CD14-positive monocyte (primary cell): ENCODE results near the gene CCDC167. TPM values are rescaled to one million over a fixed set of nuclear protein-coding genes. Genes with fewer than 3 reads are reported as not detected.

ENCODE experiments used
- DNase-seq, 3 donors: peaks; one replicate each; pipeline ENCODE4 v3.0.0-alpha.2; 2011 to 2022
- H2AFZ ChIP-seq: 2 replicates; pipeline ENCODE4 v1.6.0; 2012; ENCODE audit warnings: mild to moderate bottlenecking, low read depth, low read length, inconsistent platforms; ENCODE audit not compliant: insufficient read depth, poor library complexity, severe bottlenecking
- H3K27ac ChIP-seq, 2 donors: 1 replicate in 1 of 2; 2 replicates in 1 of 2; pipeline ENCODE4 v1.5.1; 2012 to 2013; ENCODE audit warnings: low read length in 2 of 2, control low read depth in 1 of 2, inconsistent platforms in 1 of 2, low read depth in 1 of 2, mild to moderate bottlenecking in 1 of 2
- H3K27me3 ChIP-seq, 2 donors: one replicate each; pipeline versions ENCODE4 v1.6.0 to v1.6.1; 2011 to 2013; ENCODE audit warnings: low read length in 2 of 2; ENCODE audit not compliant: control insufficient read depth in 2 of 2, insufficient read depth in 2 of 2
- H3K36me3 ChIP-seq, 2 donors: replicated peaks in 1 of 2; 1 replicate in 1 of 2; 2 replicates in 1 of 2; pipeline versions ENCODE4 v1.5.1 to v1.6.1; 2012 to 2013; ENCODE audit warnings: low read length in 2 of 2, control low read depth in 1 of 2, inconsistent platforms in 1 of 2, mild to moderate bottlenecking in 1 of 2; ENCODE audit not compliant: insufficient read depth in 2 of 2, control insufficient read depth in 1 of 2
- H3K4me1 ChIP-seq, 2 donors: 1 replicate in 1 of 2; 2 replicates in 1 of 2; pipeline versions ENCODE4 v1.5.1 to v1.6.1; 2012 to 2013; ENCODE audit warnings: low read length in 2 of 2, control low read depth in 1 of 2, inconsistent platforms in 1 of 2, mild to moderate bottlenecking in 1 of 2, moderate library complexity in 1 of 2; ENCODE audit not compliant: insufficient read depth in 2 of 2, control insufficient read depth in 1 of 2
- H3K4me2 ChIP-seq: replicated peaks from 2 replicates; pipeline ENCODE3; 2012; ENCODE audit warnings: low read length, moderate library complexity, mild to moderate bottlenecking; ENCODE audit not compliant: poor library complexity, severe bottlenecking; ENCODE audit errors: extremely low read depth
- H3K4me3 ChIP-seq, 3 experiments: fragments of 200-600 bp in 1 of 3; sonication (generic) in 1 of 3; replicated peaks in 1 of 3; 1 replicate in 2 of 3; 2 replicates in 1 of 3; pipeline ENCODE4 v1.5.1; 2011 to 2013; ENCODE audit warnings: low read length in 3 of 3, mild to moderate bottlenecking in 3 of 3, control low read depth in 2 of 3, low read depth in 2 of 3, inconsistent platforms in 1 of 3, moderate library complexity in 1 of 3
- H3K79me2 ChIP-seq: 2 replicates; pipeline ENCODE4 v1.6.0; 2012; ENCODE audit warnings: mild to moderate bottlenecking, control low read depth, inconsistent platforms, low read length, moderate library complexity; ENCODE audit not compliant: insufficient read depth
- H3K9ac ChIP-seq: 2 replicates; pipeline ENCODE4 v1.6.0; 2017; ENCODE audit warnings: low read length, mild to moderate bottlenecking; ENCODE audit not compliant: insufficient read depth, poor library complexity, severe bottlenecking
- H3K9me3 ChIP-seq, 2 donors: replicated peaks in 1 of 2; 1 replicate in 1 of 2; 2 replicates in 1 of 2; pipeline versions ENCODE4 v1.5.1 to v1.6.1; 2012 to 2013; ENCODE audit warnings: low read length in 2 of 2, control low read depth in 1 of 2; ENCODE audit not compliant: control insufficient read depth in 1 of 2, insufficient read depth in 1 of 2
- H4K20me1 ChIP-seq: 2 replicates; pipeline ENCODE4 v1.6.0; 2012; ENCODE audit warnings: mild to moderate bottlenecking, low read length, control low read depth, moderate library complexity; ENCODE audit not compliant: insufficient read depth
- H3K27ac Mint-ChIP-seq, 7 donors: one replicate each; pipeline ENCODE4 v1.8.0; 2020; ENCODE audit warnings: mild to moderate bottlenecking in 7 of 7, mixed read lengths in 7 of 7, moderate library complexity in 6 of 7, inconsistent platforms in 2 of 7
- H3K27me3 Mint-ChIP-seq, 3 donors: one replicate each; pipeline ENCODE4 v1.8.0; 2021 to 2022; ENCODE audit warnings: low read depth in 3 of 3, mild to moderate bottlenecking in 3 of 3, mixed read lengths in 3 of 3, moderate library complexity in 3 of 3, inconsistent platforms in 1 of 3
- H3K36me3 Mint-ChIP-seq, 2 donors: one replicate each; pipeline ENCODE4 v1.8.0; 2020; ENCODE audit warnings: mixed read lengths in 2 of 2, inconsistent platforms in 1 of 2, mild to moderate bottlenecking in 1 of 2
- H3K4me1 Mint-ChIP-seq: one replicate; pipeline ENCODE4 v1.8.0; 2020; ENCODE audit warnings: mild to moderate bottlenecking, mixed read lengths
- H3K4me3 Mint-ChIP-seq, 2 donors: one replicate each; pipeline ENCODE4 v1.8.0; 2020; ENCODE audit warnings: mild to moderate bottlenecking in 2 of 2, mixed read lengths in 2 of 2, moderate library complexity in 1 of 2
- H3K9me3 Mint-ChIP-seq, 7 donors: one replicate each; pipeline ENCODE4 v1.8.0; 2020 to 2022; ENCODE audit warnings: mixed read lengths in 7 of 7, mild to moderate bottlenecking in 6 of 7, moderate library complexity in 6 of 7, inconsistent platforms in 2 of 7
- CTCF ChIP-seq: fragments of 200-600 bp; IDR thresholded peaks from one replicate; pipeline ENCODE4 v1.8.0; 2022; ENCODE audit warnings: antibody characterized with exemption, mild to moderate bottlenecking
- WGBS: methylation state at CpG from one replicate; pipeline ENCODE4 v1.1.5; 2013; ENCODE audit warnings: missing lambda C conversion rate; ENCODE audit not compliant: insufficient coverage; 5-methylcytosine and 5-hydroxymethylcytosine counted together
- intact Hi-C, 2 donors: fragments of 100-400 bp; cut with micrococcal nuclease; formaldehyde crosslinking; loops; one replicate each; pipeline versions ENCODE4 v1.15.0 to v1.15.1; 2023
- polyA plus RNA-seq, 3 donors: library from polyadenylated mRNA; depleted of rRNA in 1 of 3; unstranded in 2 of 3; stranded (reverse) in 1 of 3; fragments of 300-500 nt in 2 of 3; fragments of >200 nt in 1 of 3; fragmentation: Illumina TruSeq in 2 of 3; gene quantifications; 1 replicate in 2 of 3; 2 replicates in 1 of 3; pipeline ENCODE4 v1.2.3, GENCODE V29; 2012 to 2021

CCDC167 gene
- polyA plus RNA-seq, 3 donors, result 12.5 to 22.9 (median 20.7) TPM

- Mint-ChIP-seq H3K9me3 (peaks cover 0 to 3% (median 0%) of the 10 kb centered on the region in 7 donors), H3K36me3 (no peaks in the 10 kb centered on the region), H3K4me1 (peaks cover 11% of the 10 kb centered on the region), H3K27ac (no peak overlapping the region), H3K4me3 (no peak overlapping the region), H3K27me3 (peaks cover 15 to 25% (median 16%) of the 10 kb centered on the region in 3 donors)
- no peak for TF ChIP-seq CTCF
- Histone ChIP-seq H3K4me2 (no peak overlapping the region), H3K4me1 (peaks cover 3 to 12% of the 10 kb centered on the region in 2 donors), H4K20me1 (no peaks in the 10 kb centered on the region), H3K27me3 (peaks cover 0 to 3% of the 10 kb centered on the region in 2 donors), H2AFZ (no peak overlapping the region), H3K4me3 (no peak overlapping the region), H3K27ac (no peak overlapping the region), H3K9ac (no peak overlapping the region), H3K79me2 (no peaks in the 10 kb centered on the region), H3K36me3 (no peaks in the 10 kb centered on the region), H3K9me3 (no peaks in the 10 kb centered on the region)
- intact Hi-C loops, result no loop called here
- no CpG with 5 or more reads among the region's 4 CpGs for WGBS
- DNase-seq, result no peak
These were observed 8.2 kb upstream of the CCDC167 start for GRCh38 chr6:37507690-37508421.

- intact Hi-C loops, result no loop called here
- Histone ChIP-seq H3K4me1 (peaks cover 3 to 19% of the 10 kb centered on the region in 2 donors), H3K27ac (no peak overlapping the region), H3K36me3 (no peaks in the 10 kb centered on the region), H3K9me3 (no peaks in the 10 kb centered on the region), H3K4me2 (no peak overlapping the region), H3K79me2 (no peaks in the 10 kb centered on the region), H3K4me3 (no peak overlapping the region), H3K9ac (no peak overlapping the region), H4K20me1 (no peaks in the 10 kb centered on the region), H3K27me3 (no peaks in the 10 kb centered on the region), H2AFZ (no peak overlapping the region)
- Mint-ChIP-seq H3K9me3 (peaks cover 0 to 3% (median 0%) of the 10 kb centered on the region in 7 donors), H3K4me1 (peaks cover 18% of the 10 kb centered on the region), H3K27ac (no peak overlapping the region), H3K36me3 (no peaks in the 10 kb centered on the region), H3K27me3 (peaks cover 10 to 21% (median 17%) of the 10 kb centered on the region in 3 donors), H3K4me3 (no peak overlapping the region)
- no CpG with 5 or more reads among the region's 5 CpGs for WGBS
- TF ChIP-seq CTCF, result no peak
- no peak for DNase-seq
These were observed 7.4 kb upstream of the CCDC167 start for GRCh38 chr6:37507077-37507476.
